Measurements from ENCODE around the gene DHODH. TPM values are rescaled to one million over a fixed set of nuclear protein-coding genes. Genes with fewer than 3 reads are reported as not detected.

The DHODH gene
- total and polyA plus RNA-seq, 2 of the 8 experiments (the other 6 are each of a cell fraction or from before 2014, with no cell fraction given) = 9.1 to 19.4 TPM

DNA sequence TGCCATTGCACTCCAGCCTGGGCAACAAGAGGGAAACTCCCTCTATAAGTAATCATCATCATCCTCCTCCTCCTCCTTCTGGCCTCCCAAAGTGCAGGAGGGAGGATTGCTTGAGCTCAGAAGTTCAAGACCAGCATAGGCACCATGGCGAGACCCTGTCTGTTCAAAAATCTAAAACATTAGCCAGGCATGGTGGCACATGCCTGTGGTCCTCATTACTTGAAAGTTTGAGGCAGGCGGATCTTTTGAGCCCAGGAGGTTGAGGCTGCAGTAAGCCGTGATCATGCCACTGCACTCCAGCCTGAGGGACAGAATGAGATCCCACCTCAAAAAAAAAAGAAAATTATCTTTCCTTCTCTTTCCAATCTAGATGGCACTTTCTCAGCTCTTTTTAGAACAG is 36.2 kb upstream of the DHODH start:
- Histone ChIP-seq H2BK15ac (ENCODE audit: low read length) (no peak overlapping the region), H3K27ac (ENCODE audit: low read depth, low read length) (no peak overlapping the region), H2AFZ (ENCODE audit: low read length) (no peak overlapping the region), H3K9ac (replicated peaks in 1 of 4; ENCODE audit: extremely low read depth in 1 of 4, low read depth in 3 of 4, low read length in 3 of 4) (no peak overlapping the region), H2BK5ac (ENCODE audit: low read depth, low read length) (no peak overlapping the region), H2BK20ac (ENCODE audit: low read length) (no peak overlapping the region), H3K4me1 (replicated peaks in 1 of 4; ENCODE audit: control insufficient read depth in 3 of 4, insufficient read depth in 4 of 4, low read length in 3 of 4) (no peaks in the 10 kb centered on the region; a peak in 1 of 7 replicates), H3K27me3 (replicated peaks in 1 of 4; ENCODE audit: control insufficient read depth in 3 of 4, extremely low read depth in 1 of 4, insufficient read depth in 3 of 4, low read length in 3 of 4) (no peaks in the 10 kb centered on the region; a peak in 1 of 7 replicates), H3K4ac (replicated peaks; ENCODE audit: insufficient read length, low read depth, low read length) (no peak overlapping the region), H3K18ac (ENCODE audit: extremely low read depth, low read length) (no peak overlapping the region), H3K23ac (ENCODE audit: insufficient read length) (no peak overlapping the region), H3K14ac (ENCODE audit: insufficient read length) (no peak overlapping the region), H2AK5ac (ENCODE audit: low read depth, low read length) (no peak overlapping the region), H3K79me2 (ENCODE audit: control insufficient read depth in 1 of 2, insufficient read depth in 2 of 2, low read length in 2 of 2) (no peaks in the 10 kb centered on the region), H4K91ac (replicated peaks; ENCODE audit: insufficient read length, low read length) (no peak overlapping the region), H4K5ac (ENCODE audit: insufficient read length, low read depth, low read length) (no peak overlapping the region), H3K4me3 (ENCODE audit: extremely low read depth in 1 of 4, insufficient read depth in 2 of 4, low read depth in 3 of 4, low read length in 4 of 4) (no peak overlapping the region), H4K8ac (ENCODE audit: extremely low read depth, insufficient read depth, low read length) (no peak overlapping the region; the same call in 1 of the 2 replicates), H3K36me3 (ENCODE audit: control insufficient read depth in 2 of 4, insufficient read depth in 4 of 4, low read length in 3 of 4) (no peaks in the 10 kb centered on the region), H4K20me1 (replicated peaks in 1 of 2; ENCODE audit: control insufficient read depth in 1 of 2, insufficient read depth in 2 of 2, low read length in 2 of 2) (no peaks in the 10 kb centered on the region), H2BK12ac (ENCODE audit: low read depth, low read length) (no peak overlapping the region), H2BK120ac (replicated peaks; ENCODE audit: low read depth, low read length) (no peak overlapping the region), H3K9me3 (ENCODE audit: insufficient read depth in 2 of 2, low read depth in 1 of 2, low read length in 1 of 2) (no peaks in the 10 kb centered on the region), H3K4me2 (ENCODE audit: insufficient read depth in 1 of 2, low read depth in 2 of 2, low read length in 2 of 2) (no peak overlapping the region), H3K79me1 (ENCODE audit: low read depth, low read length) (no peaks in the 10 kb centered on the region), H3K23me2 (ENCODE audit: low read depth, low read length) (no peaks in the 10 kb centered on the region), H3K56ac (replicated peaks; ENCODE audit: insufficient read length, low read depth, low read length) (no peak overlapping the region)
- DNase-seq (ENCODE audit: low read depth in 1 of 2, low spot score in 2 of 2) (no peak), FAIRE-seq (no peak)
- 90% methylated on average over 3 of the region's 3 CpGs; no CpG with 5 or more reads in 1 of the 2 experiments for WGBS, 2 experiments (ENCODE audit: extremely low coverage in 1 of 2, insufficient coverage in 1 of 2, insufficient read length in 1 of 2, insufficient replicate concordance in 2 of 2, low coverage in 1 of 2, low lambda C conversion rate in 2 of 2, missing lambda C conversion rate in 1 of 2)
- ChIA-PET POLR2A (ENCODE audit: partially characterized antibody) (no interaction called here), CTCF (ENCODE audit: partially characterized antibody) (interaction anchor here (0.6 to 4.7 kb wide), 4 partner anchors 10 to 61 kb away, joined by 3 to 33 read pairs (median 4); no protein-coding TSS in a partner anchor)
- TF ChIP-seq TEAD4 (IDR thresholded peaks at IDR 0.05; ENCODE audit: low read depth, low read length) (no peak), TAF1 (IDR thresholded peaks at IDR 0.05; ENCODE audit: low read depth, low read length) (no peak), RXRA (IDR thresholded peaks at IDR 0.05; ENCODE audit: insufficient read depth, low read depth, low read length) (no peak), POLR2A (IDR thresholded peaks at IDR 0.05; ENCODE audit: control extremely low read depth in 1 of 2, low read depth in 2 of 2, low read length in 2 of 2) (no peak)
- TF ChIP-seq, protein P1, sequence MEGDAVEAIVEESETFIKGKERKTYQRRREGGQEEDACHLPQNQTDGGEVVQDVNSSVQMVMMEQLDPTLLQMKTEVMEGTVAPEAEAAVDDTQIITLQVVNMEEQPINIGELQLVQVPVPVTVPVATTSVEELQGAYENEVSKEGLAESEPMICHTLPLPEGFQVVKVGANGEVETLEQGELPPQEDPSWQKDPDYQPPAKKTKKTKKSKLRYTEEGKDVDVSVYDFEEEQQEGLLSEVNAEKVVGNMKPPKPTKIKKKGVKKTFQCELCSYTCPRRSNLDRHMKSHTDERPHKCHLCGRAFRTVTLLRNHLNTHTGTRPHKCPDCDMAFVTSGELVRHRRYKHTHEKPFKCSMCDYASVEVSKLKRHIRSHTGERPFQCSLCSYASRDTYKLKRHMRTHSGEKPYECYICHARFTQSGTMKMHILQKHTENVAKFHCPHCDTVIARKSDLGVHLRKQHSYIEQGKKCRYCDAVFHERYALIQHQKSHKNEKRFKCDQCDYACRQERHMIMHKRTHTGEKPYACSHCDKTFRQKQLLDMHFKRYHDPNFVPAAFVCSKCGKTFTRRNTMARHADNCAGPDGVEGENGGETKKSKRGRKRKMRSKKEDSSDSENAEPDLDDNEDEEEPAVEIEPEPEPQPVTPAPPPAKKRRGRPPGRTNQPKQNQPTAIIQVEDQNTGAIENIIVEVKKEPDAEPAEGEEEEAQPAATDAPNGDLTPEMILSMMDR (IDR thresholded peaks at IDR 0.05; ENCODE audit: control extremely low read depth in 1 of 3, insufficient read depth in 1 of 3, low read depth in 1 of 3, low read length in 3 of 3) = no peak
